ENCODE data around the gene MAP4K3. TPM values are rescaled to one million over a fixed set of nuclear protein-coding genes. Genes with fewer than 3 reads are reported as not detected.

Gene MAP4K3
- total and polyA plus RNA-seq, 2 of the 4 experiments (the other 2 are of a cell fraction) = 13.2 to 32.6 TPM

DNA sequence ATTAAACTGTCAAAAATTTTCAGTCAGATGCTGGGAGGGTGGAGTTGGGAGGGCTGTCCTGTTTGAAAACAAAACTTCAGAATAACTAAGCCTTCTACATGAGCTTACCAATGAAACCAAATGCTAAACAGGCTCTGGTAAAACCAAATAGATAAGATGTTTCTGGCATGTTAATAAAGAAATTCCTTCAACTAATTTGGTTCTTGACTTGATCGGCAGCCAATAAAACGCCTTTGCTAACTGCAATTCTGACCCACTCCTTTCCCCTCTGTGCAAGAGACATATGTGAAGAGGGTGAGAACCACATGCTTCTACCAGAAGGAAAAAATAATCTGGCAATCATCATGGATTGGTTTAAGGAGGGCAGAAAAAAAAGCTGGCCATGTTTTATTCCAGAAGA is 20.9 kb downstream of the MAP4K3 start:
- peak overlapping the region; percentile 8; the same call in 1 of the 2 replicates for H3K14ac ChIP-seq (replicated peaks; ENCODE audit: low read depth, low read length)
- in situ Hi-C loops (cut with MboI; ENCODE audit: low sequenced_read_pairs) (no loop called here), intact Hi-C loops (cut with micrococcal nuclease) (no loop called here), dilution Hi-C loops (cut with HindIII; ENCODE audit: low sequenced_read_pairs, unreplicated experiment) (no loop called here)
- no peak overlapping the region for H2BK20ac ChIP-seq (ENCODE audit: low read depth, low read length)
- peak overlapping the region; percentile 5 for H2BK5ac ChIP-seq (ENCODE audit: low read depth, low read length, poor library complexity, severe bottlenecking)
- no peak overlapping the region for H2AK5ac ChIP-seq (ENCODE audit: low read depth, low read length)
- peak; percentile 56 for DNase-seq
- no peak; the same call in 1 of the 2 replicates for ATAC-seq (ENCODE audit: low read depth)
- peaks cover 8 to 62% of the 10 kb centered on the region in 2 experiments; a peak in 3 of 4 replicates for H3K79me1 ChIP-seq (ENCODE audit: low read depth in 1 of 2, low read length in 2 of 2)
- POLR2A ChIA-PET (ENCODE audit: unreplicated experiment) = no interaction called here
- no peaks in the 10 kb centered on the region for H3K27me3 ChIP-seq (ENCODE audit: control insufficient read depth, insufficient read depth, low read length)
- H3K9ac ChIP-seq (ENCODE audit: low read depth, low read length) = no peak overlapping the region
- WGBS, 2 experiments (ENCODE audit: extremely low coverage in 2 of 2, insufficient read length in 1 of 2) = no CpG with 5 or more reads among the region's 2 CpGs
- peak overlapping the region; percentile 3; the same call in 1 of the 2 replicates for H3K4ac ChIP-seq (ENCODE audit: low read depth, low read length)
- H4K5ac ChIP-seq (ENCODE audit: low read depth, low read length) = no peak overlapping the region
- H3K36me3 ChIP-seq (ENCODE audit: control insufficient read depth, insufficient read depth, low read length) = no peaks in the 10 kb centered on the region
- H3K4me2 ChIP-seq (ENCODE audit: low read depth, low read length) = peak overlapping the region; percentile 3; the same call in 1 of the 2 replicates
- H4K91ac ChIP-seq (ENCODE audit: insufficient read depth, low read depth, low read length) = no peak overlapping the region
- H3K18ac ChIP-seq (ENCODE audit: low read depth, low read length) = no peak overlapping the region
- no peak overlapping the region for H3K4me3 ChIP-seq (ENCODE audit: insufficient read depth, low read depth, low read length)
- H3K23ac ChIP-seq (ENCODE audit: low read depth, low read length) = peak overlapping the region; percentile 26; the same call in 1 of the 2 replicates
- no peak overlapping the region for H2BK120ac ChIP-seq (ENCODE audit: low read depth, low read length)
- H3K27ac ChIP-seq (ENCODE audit: insufficient read depth, low read length) = no peak overlapping the region
- no peak overlapping the region; the same call in 2 of the 3 replicates for H2BK15ac ChIP-seq (ENCODE audit: low read depth, low read length)
- H2AK9ac ChIP-seq (replicated peaks; ENCODE audit: low read depth, low read length, poor library complexity) = no peak overlapping the region
- H2AFZ ChIP-seq (replicated peaks; ENCODE audit: low read length, poor library complexity) = no peak overlapping the region
- H3K56ac ChIP-seq (ENCODE audit: extremely low read depth, insufficient read depth, low read length) = no peak overlapping the region
- peak overlapping the region in 1 of 2 experiments; percentile 6; a peak in 1 of 4 replicates for H4K8ac ChIP-seq (ENCODE audit: low read depth in 2 of 2, low read length in 2 of 2)
- peaks cover 15% of the 10 kb centered on the region for H3K4me1 ChIP-seq (ENCODE audit: control insufficient read depth, insufficient read depth, low read length)
- H3K9me1 ChIP-seq (ENCODE audit: insufficient read depth, low read length) = peaks cover 11% of the 10 kb centered on the region; the same call in 1 of the 2 replicates
- TF ChIP-seq USF2 (IDR thresholded peaks at IDR 0.05; ENCODE audit: low read depth, low read length) (no peak), MAFK (IDR thresholded peaks at IDR 0.05; ENCODE audit: low read depth, low read length) (no peak), MAZ (IDR thresholded peaks at IDR 0.05; ENCODE audit: borderline replicate concordance, low read depth, low read length) (no peak), POLR2A (IDR thresholded peaks at IDR 0.05; ENCODE audit: low read depth, low read length) (no peak), ELK1 (IDR thresholded peaks at IDR 0.05; ENCODE audit: borderline replicate concordance, low read depth, low read length) (no peak), CHD1 (IDR thresholded peaks at IDR 0.05; ENCODE audit: low read depth, low read length) (no peak), RFX5 (IDR thresholded peaks at IDR 0.05; ENCODE audit: low read depth, low read length) (no peak)
- no peaks in the 10 kb centered on the region for H3K9me3 ChIP-seq (ENCODE audit: control insufficient read depth, insufficient read depth, low read length)
- no TSS peak for BruUV-seq (replicated peaks)
- CTCF ChIA-PET = interaction anchor here (0.6 kb wide), 1 partner anchor 31 kb away, joined by 3 read pairs; no protein-coding TSS in a partner anchor
- H4K20me1 ChIP-seq (ENCODE audit: insufficient read depth, low read length) = peaks cover 53% of the 10 kb centered on the region

Measured in IMR-90 (cell line).